Measurements from ENCODE around the gene KDM2A. TPM values are rescaled to one million over a fixed set of nuclear protein-coding genes. Genes with fewer than 3 reads are reported as not detected.

KDM2A gene
- total and polyA plus RNA-seq, 5 donors from 2014 or later, result 10.7 to 346 (median 12.1) TPM

- H3K36me3 ChIP-seq (ENCODE audit: control insufficient read depth, insufficient read depth, low read length), result peaks cover 23% of the 10 kb centered on the region
- peaks cover 0 to 95% (median 41%) of the 10 kb centered on the region in 4 donors for H3K4me1 Mint-ChIP-seq
- H3K4me3 Mint-ChIP-seq, result peak overlapping the region; percentile 70 to 98 (median 89)
- DNase-seq (no peak), ATAC-seq (ENCODE audit: low read depth in 2 of 2) (no peak)
- H3K27me3 Mint-ChIP-seq, result no peaks in the 10 kb centered on the region
- peaks cover 18% of the 10 kb centered on the region for H3K36me3 Mint-ChIP-seq
- no peak overlapping the region for H3K4me3 ChIP-seq (ENCODE audit: low read depth, low read length)
- peak overlapping the region; percentile 87 for H3K27ac ChIP-seq (ENCODE audit: insufficient read depth, low read length, poor library complexity, severe bottlenecking)
- H3K27ac Mint-ChIP-seq, result peak overlapping the region; percentile 32 to 99 (median 96)
- H3K4me1 ChIP-seq (ENCODE audit: control insufficient read depth, insufficient read depth, low read length, poor library complexity, severe bottlenecking), result peaks cover 100% of the 10 kb centered on the region
- no peaks in the 10 kb centered on the region for H3K9me3 ChIP-seq (ENCODE audit: control insufficient read depth in 2 of 2, low read length in 2 of 2)
- H3K27me3 ChIP-seq (ENCODE audit: control insufficient read depth, insufficient read depth, low read length), result no peaks in the 10 kb centered on the region
- H3K9me3 Mint-ChIP-seq, result no peaks in the 10 kb centered on the region
Observed at GRCh38 chr11:67274768-67275605, 155.9 kb downstream of the KDM2A start.

- H3K27ac ChIP-seq (ENCODE audit: insufficient read depth, low read length, poor library complexity, severe bottlenecking), result peak overlapping the region; percentile 87
- no peaks in the 10 kb centered on the region for H3K9me3 ChIP-seq (ENCODE audit: control insufficient read depth in 2 of 2, low read length in 2 of 2)
- H3K36me3 Mint-ChIP-seq, result peaks cover 10% of the 10 kb centered on the region
- DNase-seq, result peak in 1 of 3 donors; percentile 47
- no peak for ATAC-seq (ENCODE audit: low read depth in 2 of 2)
- no peaks in the 10 kb centered on the region for H3K27me3 ChIP-seq (ENCODE audit: control insufficient read depth, insufficient read depth, low read length)
- no peak overlapping the region for H3K4me3 ChIP-seq (ENCODE audit: low read depth, low read length)
- peak overlapping the region; percentile 70 to 96 (median 92) for H3K4me3 Mint-ChIP-seq
- peaks cover 31% of the 10 kb centered on the region for H3K36me3 ChIP-seq (ENCODE audit: control insufficient read depth, insufficient read depth, low read length)
- H3K9me3 Mint-ChIP-seq, result no peaks in the 10 kb centered on the region
- H3K27ac Mint-ChIP-seq, result peak overlapping the region; percentile 95 to 99 (median 96)
- H3K4me1 ChIP-seq (ENCODE audit: control insufficient read depth, insufficient read depth, low read length, poor library complexity, severe bottlenecking), result peaks cover 97% of the 10 kb centered on the region
- H3K4me1 Mint-ChIP-seq, result peaks cover 0 to 91% (median 36%) of the 10 kb centered on the region in 4 donors
- H3K27me3 Mint-ChIP-seq, result no peaks in the 10 kb centered on the region
Observed at GRCh38 chr11:67275606-67276409, 156.7 kb downstream of the KDM2A start.

GRCh38 chr11:67276781-67277230 lies 157.7 kb downstream of the KDM2A start:
- H3K4me1 Mint-ChIP-seq, result peaks cover 0 to 81% (median 26%) of the 10 kb centered on the region in 4 donors
- no peaks in the 10 kb centered on the region for H3K9me3 Mint-ChIP-seq
- H3K4me3 Mint-ChIP-seq, result peak overlapping the region; percentile 85 to 96 (median 92)
- H3K27me3 Mint-ChIP-seq, result no peaks in the 10 kb centered on the region
- Histone ChIP-seq H3K9me3 (ENCODE audit: control insufficient read depth in 2 of 2, low read length in 2 of 2) (no peaks in the 10 kb centered on the region), H3K27me3 (ENCODE audit: control insufficient read depth, insufficient read depth, low read length) (no peaks in the 10 kb centered on the region), H3K4me3 (ENCODE audit: low read depth, low read length) (peak overlapping the region; percentile 22), H3K4me1 (ENCODE audit: control insufficient read depth, insufficient read depth, low read length, poor library complexity, severe bottlenecking) (peaks cover 87% of the 10 kb centered on the region), H3K36me3 (ENCODE audit: control insufficient read depth, insufficient read depth, low read length) (peaks cover 41% of the 10 kb centered on the region), H3K27ac (ENCODE audit: insufficient read depth, low read length, poor library complexity, severe bottlenecking) (peak overlapping the region; percentile 87)
- H3K27ac Mint-ChIP-seq, result peak overlapping the region; percentile 95 to 99 (median 96)
- peaks cover 6% of the 10 kb centered on the region for H3K36me3 Mint-ChIP-seq
- ATAC-seq (ENCODE audit: low read depth in 2 of 2) (peak in 1 of 2 donors; percentile 2), DNase-seq (peak in 1 of 3 donors; percentile 60)

- H3K27me3 Mint-ChIP-seq, result no peaks in the 10 kb centered on the region
- ATAC-seq (ENCODE audit: low read depth in 2 of 2) (peak; percentile 96), DNase-seq (peak; percentile 83 to 96 (median 86))
- peaks cover 6% of the 10 kb centered on the region for H3K36me3 Mint-ChIP-seq
- Histone ChIP-seq H3K27ac (ENCODE audit: insufficient read depth, low read length, poor library complexity, severe bottlenecking) (peak overlapping the region; percentile 87), H3K9me3 (ENCODE audit: control insufficient read depth in 2 of 2, low read length in 2 of 2) (no peaks in the 10 kb centered on the region), H3K27me3 (ENCODE audit: control insufficient read depth, insufficient read depth, low read length) (no peaks in the 10 kb centered on the region), H3K4me1 (ENCODE audit: control insufficient read depth, insufficient read depth, low read length, poor library complexity, severe bottlenecking) (peaks cover 81% of the 10 kb centered on the region), H3K36me3 (ENCODE audit: control insufficient read depth, insufficient read depth, low read length) (peaks cover 47% of the 10 kb centered on the region), H3K4me3 (ENCODE audit: low read depth, low read length) (peak overlapping the region; percentile 59)
- no peaks in the 10 kb centered on the region for H3K9me3 Mint-ChIP-seq
- peak overlapping the region; percentile 95 to 99 (median 96) for H3K27ac Mint-ChIP-seq
- peaks cover 0 to 76% (median 22%) of the 10 kb centered on the region in 4 donors for H3K4me1 Mint-ChIP-seq
- H3K4me3 Mint-ChIP-seq, result peak overlapping the region; percentile 85 to 96 (median 92)
Observed at GRCh38 chr11:67277231-67277961, 158.3 kb downstream of the KDM2A start.

GRCh38 chr11:67278135-67278938 lies 159.3 kb downstream of the KDM2A start:
- Mint-ChIP-seq H3K4me3 (peak overlapping the region; percentile 85 to 96 (median 92)), H3K4me1 (peaks cover 0 to 70% (median 22%) of the 10 kb centered on the region in 4 donors), H3K27ac (peak overlapping the region; percentile 95 to 99 (median 96)), H3K9me3 (no peaks in the 10 kb centered on the region), H3K36me3 (peaks cover 6% of the 10 kb centered on the region), H3K27me3 (no peaks in the 10 kb centered on the region)
- H3K27me3 ChIP-seq (ENCODE audit: control insufficient read depth, insufficient read depth, low read length), result no peaks in the 10 kb centered on the region
- H3K4me3 ChIP-seq (ENCODE audit: low read depth, low read length), result peak overlapping the region; percentile 59
- no peak for DNase-seq
- no peaks in the 10 kb centered on the region for H3K9me3 ChIP-seq (ENCODE audit: control insufficient read depth in 2 of 2, low read length in 2 of 2)
- peaks cover 72% of the 10 kb centered on the region for H3K4me1 ChIP-seq (ENCODE audit: control insufficient read depth, insufficient read depth, low read length, poor library complexity, severe bottlenecking)
- ATAC-seq (ENCODE audit: low read depth in 2 of 2), result no peak
- H3K27ac ChIP-seq (ENCODE audit: insufficient read depth, low read length, poor library complexity, severe bottlenecking), result peak overlapping the region; percentile 87
- peaks cover 52% of the 10 kb centered on the region for H3K36me3 ChIP-seq (ENCODE audit: control insufficient read depth, insufficient read depth, low read length)

- H3K36me3 ChIP-seq (ENCODE audit: control insufficient read depth, insufficient read depth, low read length), result peaks cover 59% of the 10 kb centered on the region
- H3K4me3 ChIP-seq (ENCODE audit: low read depth, low read length), result no peak overlapping the region
- Mint-ChIP-seq H3K27ac (peak overlapping the region; percentile 85 to 98 (median 89)), H3K9me3 (no peaks in the 10 kb centered on the region), H3K27me3 (no peaks in the 10 kb centered on the region), H3K36me3 (peaks cover 9% of the 10 kb centered on the region), H3K4me1 (peaks cover 0 to 66% (median 21%) of the 10 kb centered on the region in 4 donors), H3K4me3 (peak overlapping the region in 3 of 4 donors; percentile 49 to 81 (median 57))
- no peaks in the 10 kb centered on the region for H3K9me3 ChIP-seq (ENCODE audit: control insufficient read depth in 2 of 2, low read length in 2 of 2)
- H3K27ac ChIP-seq (ENCODE audit: insufficient read depth, low read length, poor library complexity, severe bottlenecking), result peak overlapping the region; percentile 87
- DNase-seq (no peak), ATAC-seq (ENCODE audit: low read depth in 2 of 2) (no peak)
- H3K4me1 ChIP-seq (ENCODE audit: control insufficient read depth, insufficient read depth, low read length, poor library complexity, severe bottlenecking), result peaks cover 65% of the 10 kb centered on the region
- no peaks in the 10 kb centered on the region for H3K27me3 ChIP-seq (ENCODE audit: control insufficient read depth, insufficient read depth, low read length)
Observed at GRCh38 chr11:67278939-67279588, 160.0 kb downstream of the KDM2A start.

Measured in CD4-positive, CD25-positive, alpha-beta regulatory T cell (primary cell).